HCT116 (cell line): Measurements from ENCODE around the gene GDPD5. TPM values are rescaled to one million over a fixed set of nuclear protein-coding genes. Genes with fewer than 3 reads are reported as not detected.

ENCODE experiments used
- ATAC-seq: fragments of 200-7000 bp; cut with Tn5 transposase; 2 replicates; pipeline ENCODE4 v1.9.1; 2020; ENCODE audit warnings: mild to moderate bottlenecking, moderate library complexity
- BruUV-seq: library from RNA; stranded (reverse); fragments of 400-500 nt; replicated peaks from 2 replicates; lab custom pipeline; 2021; lab: Mats Ljungman, UMichigan
- CTCF ChIA-PET: fragments of 300-600 bp; sonication (Branson Sonifier 250); formaldehyde crosslinking; loops from one replicate; lab custom pipeline; 2021; ENCODE audit warnings: antibody characterized with exemption; lab: Charles Lee
- POLR2A ChIA-PET: fragments of 300-600, 350-600 bp; sonication (Branson Sonifier 250); formaldehyde crosslinking; loops from one replicate; lab custom pipeline; 2021; ENCODE audit warnings: antibody characterized with exemption; lab: Charles Lee
- RAD21 ChIA-PET, 2 experiments: fragments of 300-600 bp; sonication (Branson Sonifier 250); formaldehyde crosslinking; loops; one replicate each; lab custom pipeline; 2023; ENCODE audit warnings: low total read pairs in 2 of 2; ENCODE audit not compliant: uncharacterized antibody in 2 of 2, unreplicated experiment in 2 of 2, low non-redundant PET in 1 of 2; lab: Charles Lee
- DNase-seq: peaks from one replicate; pipeline ENCODE4 v3.0.0-alpha.2; 2010; ENCODE audit warnings: low read depth, low spot score
- H2AFZ ChIP-seq: fragments of 200-600 bp; shearing (Covaris generic), sonication (generic); 2 replicates; pipeline ENCODE4 v1.6.1; 2017; ENCODE audit warnings: low read depth, mixed run types, mixed read lengths, antibody characterized with exemption, low read length; ENCODE audit not compliant: poor library complexity, severe bottlenecking
- H3K27ac ChIP-seq: 2 replicates; pipeline ENCODE4 v1.5.1; 2012; ENCODE audit warnings: low read depth, low read length
- H3K27me3 ChIP-seq: fragments of 200-600 bp; sonication (generic); 2 replicates; pipeline ENCODE4 v1.6.1; 2016; ENCODE audit warnings: mixed run types, low read length, mixed read lengths; ENCODE audit not compliant: insufficient read depth
- H3K36me3 ChIP-seq, 2 experiments: fragments of 200-500 bp in 1 of 2; fragments of 200-600 bp in 1 of 2; sonication (Bioruptor generic) in 1 of 2; sonication (generic) in 1 of 2; 2 replicates each; pipeline versions ENCODE4 v1.5.1 to v1.6.1; 2014 to 2016; ENCODE audit warnings: low read length in 2 of 2, inconsistent platforms in 1 of 2, mixed read lengths in 1 of 2, mixed run types in 1 of 2; ENCODE audit not compliant: insufficient read depth in 2 of 2, control insufficient read depth in 1 of 2
- H3K4me1 ChIP-seq, 2 experiments: fragments of 200-600 bp in 1 of 2; sonication (generic) in 1 of 2; 2 replicates each; pipeline versions ENCODE4 v1.5.1 to v1.6.1; 2012 to 2017; ENCODE audit warnings: low read length in 2 of 2, inconsistent platforms in 1 of 2, mild to moderate bottlenecking in 1 of 2, mixed read lengths in 1 of 2, mixed run types in 1 of 2, moderate library complexity in 1 of 2; ENCODE audit not compliant: insufficient read depth in 2 of 2, control insufficient read depth in 1 of 2
- H3K4me2 ChIP-seq: fragments of 200-600 bp; sonication (generic); 2 replicates; pipeline ENCODE4 v1.6.1; 2017; ENCODE audit warnings: mixed run types, low read length, mixed read lengths
- H3K4me3 ChIP-seq, 2 experiments: fragments of 200-600 bp in 1 of 2; sonication (generic) in 1 of 2; replicated peaks in 1 of 2; 2 replicates each; pipeline ENCODE4 v1.5.1; 2011 to 2016; ENCODE audit warnings: low read length in 2 of 2, control low read depth in 1 of 2, low read depth in 1 of 2, mild to moderate bottlenecking in 1 of 2, mixed read lengths in 1 of 2, mixed run types in 1 of 2
- H3K79me2 ChIP-seq: fragments of 200-600 bp; sonication (generic); 2 replicates; pipeline ENCODE4 v1.6.1; 2017; ENCODE audit warnings: mild to moderate bottlenecking, mixed run types, low read length, moderate library complexity, mixed read lengths; ENCODE audit not compliant: insufficient read depth
- H3K9ac ChIP-seq: fragments of 200-600 bp; sonication (generic); 2 replicates; pipeline ENCODE4 v1.6.1; 2016; ENCODE audit warnings: low read length, mixed read lengths
- H3K9me2 ChIP-seq: fragments of 200-600 bp; sonication (generic), shearing (Covaris generic); 2 replicates; pipeline ENCODE4 v1.6.1; 2017; ENCODE audit warnings: mixed run types, mild to moderate bottlenecking, moderate library complexity; ENCODE audit not compliant: insufficient read depth
- H3K9me3 ChIP-seq, 2 experiments: fragments of 200-500 bp in 1 of 2; fragments of 200-600 bp in 1 of 2; sonication (Bioruptor generic) in 1 of 2; sonication (generic) in 1 of 2; 2 replicates each; pipeline ENCODE4 v1.6.1; 2014 to 2017; ENCODE audit warnings: low read length in 2 of 2, mixed read lengths in 2 of 2, inconsistent platforms in 1 of 2, low read depth in 1 of 2, mild to moderate bottlenecking in 1 of 2, mixed run types in 1 of 2, moderate library complexity in 1 of 2; ENCODE audit not compliant: control insufficient read depth in 1 of 2, insufficient read depth in 1 of 2
- H4K20me1 ChIP-seq: fragments of 200-600 bp; sonication (generic), shearing (Covaris generic); 2 replicates; pipeline ENCODE4 v1.6.1; 2017; ENCODE audit warnings: mixed run types, mild to moderate bottlenecking, moderate library complexity; ENCODE audit not compliant: insufficient read depth
- CEBPB ChIP-seq: IDR thresholded peaks from 2 replicates; pipeline ENCODE4 v1.6.1; 2012; ENCODE audit warnings: low read depth
- EZH2phosphoT487 ChIP-seq: fragments of 200-600 bp; IDR thresholded peaks from 2 replicates; pipeline ENCODE4 v1.6.1; 2018; ENCODE audit warnings: antibody characterized with exemption, borderline replicate concordance
- FOSL1 ChIP-seq: IDR thresholded peaks from 2 replicates; pipeline ENCODE4 v1.6.1; 2012; ENCODE audit warnings: low read depth
- JUND ChIP-seq: IDR thresholded peaks from 2 replicates; pipeline ENCODE4 v1.6.1; 2012
- POLR2A ChIP-seq: IDR thresholded peaks from 2 replicates; pipeline ENCODE4 v1.7.0; 2011; ENCODE audit warnings: borderline replicate concordance; ENCODE audit not compliant: insufficient read depth, insufficient read length; ENCODE audit errors: extremely low read depth
- SRF ChIP-seq: IDR thresholded peaks from 2 replicates; pipeline ENCODE4 v1.6.1; 2012; ENCODE audit warnings: low read depth
- TCF7L2 ChIP-seq: IDR thresholded peaks from 2 replicates; pipeline ENCODE4 v1.7.0; 2011; ENCODE audit warnings: borderline replicate concordance, inconsistent platforms; ENCODE audit not compliant: insufficient read depth, insufficient read length; ENCODE audit errors: extremely low read depth
- YY1 ChIP-seq: IDR thresholded peaks from 2 replicates; pipeline ENCODE4 v1.6.1; 2011; ENCODE audit warnings: low read length, low read depth, moderate library complexity, mild to moderate bottlenecking; ENCODE audit not compliant: insufficient replicate concordance; ENCODE audit errors: extremely low read depth
- intact Hi-C: fragments of 100-400 bp; cut with micrococcal nuclease; formaldehyde crosslinking; loops from 2 replicates; pipeline ENCODE4 v1.10.0; 2022
- total RNA-seq: library from RNA; stranded (reverse); gene quantifications from one replicate; pipeline ENCODE4 v1.2.1, GENCODE V29; 2021; ENCODE audit not compliant: unreplicated experiment
- TF ChIP-seq, protein P1 (sequence below), 3 experiments: fragments of 200-600 bp in 1 of 3; sonication (generic) in 1 of 3; IDR thresholded peaks in 2 of 3; conservative IDR thresholded peaks in 1 of 3; 2 replicates each; pipeline ENCODE4 v1.5.1; 2012 to 2017; ENCODE audit warnings: low read depth in 2 of 3, low read length in 2 of 3, antibody characterized with exemption in 1 of 3, borderline replicate concordance in 1 of 3, control low read depth in 1 of 3, mild to moderate bottlenecking in 1 of 3, mixed read lengths in 1 of 3, mixed run types in 1 of 3, moderate library complexity in 1 of 3; ENCODE audit not compliant: insufficient read depth in 1 of 3

Gene GDPD5
- total RNA-seq, 1 experiment from 2014 or later: 27.5 TPM

DNA sequence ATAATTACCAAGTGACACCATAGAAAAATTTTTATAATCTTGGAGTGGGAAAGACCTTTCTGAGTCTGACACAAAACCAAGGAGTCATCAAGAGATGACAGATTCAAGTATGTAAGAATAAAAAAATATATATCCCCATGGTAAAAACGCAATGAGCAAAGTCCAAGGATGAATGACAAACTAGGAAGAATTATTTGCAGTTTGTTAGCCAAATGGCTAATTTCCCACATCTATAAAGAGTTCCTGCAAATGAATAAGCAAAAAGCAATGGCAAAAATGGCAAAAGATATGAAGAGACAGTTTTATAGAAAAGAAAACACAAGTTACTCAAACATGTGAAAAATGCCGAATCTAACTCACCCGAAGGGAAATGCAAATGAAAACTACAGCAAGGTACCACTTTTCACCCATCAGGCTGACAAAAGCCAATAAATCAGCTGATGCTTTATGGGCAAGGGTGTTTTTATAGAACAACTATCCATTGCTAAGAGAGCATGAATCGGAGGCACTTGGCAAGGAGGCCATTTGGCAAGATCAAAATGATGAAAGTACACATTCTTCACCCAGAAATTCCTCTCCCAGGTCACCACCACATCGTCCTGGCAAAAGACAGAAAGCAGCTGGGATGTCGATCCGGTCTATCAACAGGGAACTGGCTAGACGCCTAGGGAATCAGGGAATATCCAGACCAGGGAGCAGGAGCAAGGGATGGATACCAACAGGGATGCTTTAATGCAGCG, 71.7 kb downstream of the GDPD5 start:
- ChIA-PET POLR2A (no interaction called here), RAD21 (no interaction called here), CTCF (no interaction called here)
- intact Hi-C loops: no loop called here
- Histone ChIP-seq H3K4me3 (no peak overlapping the region), H3K9me2 (no peaks in the 10 kb centered on the region), H3K36me3 (no peaks in the 10 kb centered on the region; a peak in 1 of 4 replicates), H3K4me2 (no peak overlapping the region), H2AFZ (no peak overlapping the region), H4K20me1 (no peaks in the 10 kb centered on the region), H3K9me3 (no peaks in the 10 kb centered on the region), H3K79me2 (no peaks in the 10 kb centered on the region), H3K4me1 (no peaks in the 10 kb centered on the region), H3K27me3 (no peaks in the 10 kb centered on the region), H3K9ac (no peak overlapping the region), H3K27ac (no peak overlapping the region)
- no peak for ATAC-seq
- BruUV-seq: no TSS peak
- no peak for DNase-seq
- TF ChIP-seq EZH2phosphoT487: no peak
- no peak for TF ChIP-seq FOSL1
- TF ChIP-seq YY1: no peak
- TF ChIP-seq, protein P1, sequence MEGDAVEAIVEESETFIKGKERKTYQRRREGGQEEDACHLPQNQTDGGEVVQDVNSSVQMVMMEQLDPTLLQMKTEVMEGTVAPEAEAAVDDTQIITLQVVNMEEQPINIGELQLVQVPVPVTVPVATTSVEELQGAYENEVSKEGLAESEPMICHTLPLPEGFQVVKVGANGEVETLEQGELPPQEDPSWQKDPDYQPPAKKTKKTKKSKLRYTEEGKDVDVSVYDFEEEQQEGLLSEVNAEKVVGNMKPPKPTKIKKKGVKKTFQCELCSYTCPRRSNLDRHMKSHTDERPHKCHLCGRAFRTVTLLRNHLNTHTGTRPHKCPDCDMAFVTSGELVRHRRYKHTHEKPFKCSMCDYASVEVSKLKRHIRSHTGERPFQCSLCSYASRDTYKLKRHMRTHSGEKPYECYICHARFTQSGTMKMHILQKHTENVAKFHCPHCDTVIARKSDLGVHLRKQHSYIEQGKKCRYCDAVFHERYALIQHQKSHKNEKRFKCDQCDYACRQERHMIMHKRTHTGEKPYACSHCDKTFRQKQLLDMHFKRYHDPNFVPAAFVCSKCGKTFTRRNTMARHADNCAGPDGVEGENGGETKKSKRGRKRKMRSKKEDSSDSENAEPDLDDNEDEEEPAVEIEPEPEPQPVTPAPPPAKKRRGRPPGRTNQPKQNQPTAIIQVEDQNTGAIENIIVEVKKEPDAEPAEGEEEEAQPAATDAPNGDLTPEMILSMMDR (IDR thresholded peaks at IDR 0.05 in 2 of 3, conservative IDR thresholded peaks at IDR 0.05 in 1 of 3; ENCODE audit: borderline replicate concordance in 1 of 3, insufficient read depth in 1 of 3, low read depth in 2 of 3, low read length in 2 of 3): no peak
- TF ChIP-seq SRF: no peak
- no peak for TF ChIP-seq POLR2A
- no peak for TF ChIP-seq TCF7L2
- TF ChIP-seq JUND: no peak
- no peak for TF ChIP-seq CEBPB
